Ovary (tissue), 9 donors: ENCODE data around the gene THY1. TPM values are rescaled to one million over a fixed set of nuclear protein-coding genes. Genes with fewer than 3 reads are reported as not detected.

Experiments
- DNase-seq, 5 donors: peaks; one replicate each; pipeline ENCODE4 v3.0.0-alpha.2; 2019 to 2020
- H3K27ac ChIP-seq, 2 donors: fragments of 200-600 bp; one replicate each; pipeline versions ENCODE4 v1.5.1 to v1.8.0; 2019 to 2022
- H3K27me3 ChIP-seq: fragments of 200-600 bp; one replicate; pipeline ENCODE4 v1.8.0; 2022
- H3K36me3 ChIP-seq: fragments of 200-600 bp; sonication (generic); one replicate; pipeline ENCODE4 v1.5.1; 2019
- H3K4me1 ChIP-seq: one replicate; pipeline ENCODE4 v1.8.1; 2013; ENCODE audit warnings: mild to moderate bottlenecking, moderate library complexity; ENCODE audit not compliant: insufficient read depth
- H3K4me3 ChIP-seq: fragments of 200-600 bp; sonication (generic); one replicate; pipeline ENCODE4 v1.5.1; 2017
- H3K9me3 ChIP-seq, 2 donors: fragments of 200-600 bp in 1 of 2; sonication (generic) in 1 of 2; one replicate each; pipeline versions ENCODE4 v1.5.1 to v1.8.1; 2013 to 2019; ENCODE audit warnings: mild to moderate bottlenecking in 1 of 2, moderate library complexity in 1 of 2
- CTCF ChIP-seq, 3 donors: fragments of 450-650 bp in 2 of 3; fragments of 200-600 bp in 1 of 3; IDR thresholded peaks; one replicate each; pipeline versions ENCODE4 v1.5.1 to v1.8.0; 2016 to 2022; ENCODE audit warnings: antibody characterized with exemption in 3 of 3, mild to moderate bottlenecking in 1 of 3
- EP300 ChIP-seq: sonication (generic); formaldehyde crosslinking; IDR thresholded peaks from one replicate; pipeline ENCODE4 v1.6.1; 2017; ENCODE audit warnings: antibody characterized with exemption
- POLR2A ChIP-seq: fragments of 450-650 bp; IDR thresholded peaks from one replicate; pipeline ENCODE4 v1.6.1; 2017; ENCODE audit warnings: antibody characterized with exemption, mild to moderate bottlenecking, moderate library complexity
- WGBS, 3 donors: extraction: QIAGEN DNeasy Blood & Tissue Kit in 1 of 3; methylation state at CpG; one replicate each; pipeline versions ENCODE4 v1.1.5 to v1.1.7; 2013 to 2017; 5-methylcytosine and 5-hydroxymethylcytosine counted together
- intact Hi-C, 4 donors: fragments of 100-400 bp; cut with DNase I; formaldehyde crosslinking; loops; one replicate each; pipeline versions ENCODE4 v1.11.0 to v1.15.1; 2022 to 2023
- polyA plus RNA-seq, 2 donors: library from polyadenylated mRNA; stranded (reverse); fragments of 200-250 nt in 1 of 2; fragments of 350-450 nt in 1 of 2; fragmentation: Illumina TruSeq in 1 of 2; extraction: RNeasy Lipid Tissue Mini Kit (QIAGEN cat#74804) in 1 of 2; gene quantifications; one replicate each; pipeline ENCODE4 v1.2.3, GENCODE V29; 2013 to 2014
- total RNA-seq, 7 donors: library from RNA; depleted of rRNA in 2 of 7; stranded (reverse); fragments of >200 nt in 2 of 7; fragmentation: NEBNext Ultra II Directional in 3 of 7; extraction: Animal tissue kit (Norgen Biotek cat#: 25700) in 3 of 7; gene quantifications; one replicate each; pipeline versions ENCODE4 v1.1.0 to v1.2.4, GENCODE V29; 2016 to 2023
- donor health status: DM: no; HTN: no; CAD: no; lungs with moderate emphysema.
- donor health status: DM: no; HTN: no; CAD: no.
- donor health status: Bipolar disorder and iron deficiency.
- donor health status: DM: yes; HTN: yes; CAD: no.
- donor health status: DM: no; HTN: no; CAD: no.
- donor health status: DM: yes; HTN: yes; CAD: no.

THY1 gene
- total and polyA plus RNA-seq, 9 donors, result 0.36 to 123 (median 15.0) TPM

DNA sequence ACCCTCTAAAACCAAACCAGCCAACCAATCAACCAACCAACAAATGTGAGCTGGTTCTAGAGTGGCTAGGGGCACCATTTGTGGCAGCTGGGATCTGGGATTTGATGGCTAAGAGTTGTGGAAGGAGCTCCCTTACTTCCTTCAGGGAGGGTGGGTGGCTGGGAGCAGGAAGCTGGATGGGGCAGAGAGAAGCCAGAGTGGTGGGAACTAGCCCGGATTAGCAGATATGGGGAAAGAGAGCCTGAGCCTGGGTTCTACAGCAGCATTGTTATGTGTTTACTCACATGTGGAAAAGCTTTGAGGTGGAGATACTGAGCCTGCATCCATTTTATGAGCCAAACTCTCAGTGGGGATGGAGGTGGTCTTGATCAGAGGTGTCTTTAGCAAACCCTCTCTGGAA, 30.9 kb upstream of the THY1 start:
- no peaks in the 10 kb centered on the region for H3K9me3 ChIP-seq
- no peak for TF ChIP-seq CTCF (IDR thresholded peaks at IDR 0.05)
- TF ChIP-seq POLR2A, result no peak
- no peak for TF ChIP-seq EP300
- H3K27me3 ChIP-seq, result no peaks in the 10 kb centered on the region
- intact Hi-C loops, result no loop called here
- no peak overlapping the region for H3K27ac ChIP-seq
- 75 to 84% (median 76%) methylated on average over 1 of the region's 1 CpG for WGBS, 3 donors
- H3K36me3 ChIP-seq, result no peaks in the 10 kb centered on the region
- no peak for DNase-seq
- H3K4me1 ChIP-seq, result no peaks in the 10 kb centered on the region
- H3K4me3 ChIP-seq, result no peak overlapping the region

- 72 to 76% (median 74%) methylated on average over 6 of the region's 6 CpGs for WGBS, 3 donors
- intact Hi-C loops, result no loop called here
- H3K9me3 ChIP-seq, result no peaks in the 10 kb centered on the region
- H3K4me1 ChIP-seq, result peaks cover 4% of the 10 kb centered on the region
- no peak overlapping the region for H3K27ac ChIP-seq
- no peak overlapping the region for H3K4me3 ChIP-seq
- no peaks in the 10 kb centered on the region for H3K36me3 ChIP-seq
- H3K27me3 ChIP-seq, result no peaks in the 10 kb centered on the region
- DNase-seq, result no peak
- TF ChIP-seq CTCF (IDR thresholded peaks at IDR 0.05) (no peak), POLR2A (no peak), EP300 (no peak)
Observed at GRCh38 chr11:119450590-119451326, 27.8 kb upstream of the THY1 start.

GRCh38 chr11:119449498-119449897, 26.5 kb upstream of the THY1 start:
- no peak for TF ChIP-seq POLR2A
- no peak for TF ChIP-seq EP300
- TF ChIP-seq CTCF (IDR thresholded peaks at IDR 0.05), result no peak
- H3K27ac ChIP-seq, result no peak overlapping the region
- intact Hi-C loops, result no loop called here
- 59 to 74% (median 66%) methylated on average over 3 of the region's 3 CpGs for WGBS, 3 donors
- H3K27me3 ChIP-seq, result no peaks in the 10 kb centered on the region
- H3K4me3 ChIP-seq, result no peak overlapping the region
- H3K9me3 ChIP-seq, result no peaks in the 10 kb centered on the region
- no peak for DNase-seq
- no peaks in the 10 kb centered on the region for H3K36me3 ChIP-seq
- peaks cover 9% of the 10 kb centered on the region for H3K4me1 ChIP-seq

DNA sequence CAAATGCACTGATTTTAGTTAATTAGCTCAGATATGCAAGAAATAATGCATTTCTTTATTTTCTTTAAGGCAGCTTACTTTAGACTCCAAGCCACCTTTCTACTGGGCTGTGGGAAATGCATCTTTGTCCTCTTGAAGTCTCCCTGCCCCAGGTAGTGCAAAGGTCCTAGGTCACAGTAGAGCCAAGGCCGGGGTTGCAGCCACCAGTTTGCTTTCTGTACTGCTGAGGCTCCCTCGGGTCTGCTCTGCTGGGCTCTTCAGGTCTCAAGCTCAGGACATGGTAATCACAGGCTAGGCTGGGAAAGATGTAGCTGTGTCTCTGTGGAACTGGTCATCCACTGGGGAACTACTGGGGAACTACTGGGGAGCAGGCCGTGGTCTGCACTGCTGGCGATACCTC, 25.4 kb upstream of the THY1 start:
- DNase-seq, result no peak
- no peak overlapping the region for H3K4me3 ChIP-seq
- no peak overlapping the region for H3K27ac ChIP-seq
- intact Hi-C loops, result no loop called here
- H3K9me3 ChIP-seq, result no peaks in the 10 kb centered on the region
- H3K4me1 ChIP-seq, result peaks cover 9% of the 10 kb centered on the region
- no peaks in the 10 kb centered on the region for H3K27me3 ChIP-seq
- WGBS, 3 donors, result 79 to 85% (median 80%) methylated on average over 4 of the region's 4 CpGs
- TF ChIP-seq POLR2A (no peak), EP300 (no peak), CTCF (IDR thresholded peaks at IDR 0.05) (no peak)
- H3K36me3 ChIP-seq, result no peaks in the 10 kb centered on the region
